Measurements from ENCODE around the gene FAM83E.

- TF ChIP-seq CTCF (conservative IDR thresholded peaks at IDR 0.05; ENCODE audit: low read length) (no peak), EZH2phosphoT487 (IDR thresholded peaks at IDR 0.05; ENCODE audit: borderline replicate concordance) (no peak)
Measured at GRCh38 chr19:48660852-48661710, 46.2 kb upstream of the FAM83E start.
